IPS-18c (cell line): ENCODE data around the gene BCR.

Source experiments
- H3K4me3 ChIP-seq: 2 replicates; pipeline ENCODE4 v1.7.0; 2013; ENCODE audit warnings: low read depth, mild to moderate bottlenecking, low read length, moderate library complexity; ENCODE audit not compliant: insufficient read depth
- H3K9me3 ChIP-seq: one replicate; pipeline ENCODE4 v1.6.1; 2013; ENCODE audit warnings: mild to moderate bottlenecking, low read length, moderate library complexity; ENCODE audit not compliant: control insufficient read depth, insufficient read depth

The BCR gene

DNA sequence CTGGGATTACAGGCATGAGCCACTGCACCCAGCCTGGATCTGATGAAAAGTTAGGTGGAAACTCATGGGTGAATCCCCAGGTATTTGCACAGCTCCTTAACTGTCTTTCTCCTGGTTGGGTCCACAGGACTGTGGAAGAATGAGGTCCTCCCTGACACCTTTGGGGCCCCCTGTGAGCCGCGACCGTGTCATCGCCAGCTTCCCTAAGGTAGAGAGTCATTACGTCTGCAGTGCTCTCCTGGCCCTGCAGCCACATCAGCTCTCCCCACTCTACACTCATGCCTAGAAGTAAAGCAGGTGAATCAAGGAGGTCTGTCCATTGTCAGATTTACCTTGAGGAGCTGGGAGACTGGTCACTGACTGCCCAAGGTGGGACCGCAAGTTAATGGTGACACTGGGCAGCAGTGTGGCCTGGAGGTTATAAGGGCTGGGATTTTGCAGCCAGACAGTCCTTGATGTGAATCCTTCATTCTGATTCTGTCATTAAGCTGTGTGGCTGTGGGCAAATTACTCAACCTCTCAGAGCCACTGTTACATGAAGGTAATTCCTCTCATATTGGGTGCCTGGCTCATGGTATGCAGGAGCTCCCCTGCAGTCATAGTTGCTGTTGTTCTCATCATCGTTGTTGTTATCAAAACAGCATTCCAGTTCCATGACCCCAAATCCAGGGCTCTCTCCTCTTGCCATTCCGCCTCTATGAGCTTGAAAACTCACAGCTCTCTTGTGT, 33.7 kb upstream of the BCR start:
- H3K4me3 ChIP-seq = no peak overlapping the region
- no peaks in the 10 kb centered on the region for H3K9me3 ChIP-seq

DNA sequence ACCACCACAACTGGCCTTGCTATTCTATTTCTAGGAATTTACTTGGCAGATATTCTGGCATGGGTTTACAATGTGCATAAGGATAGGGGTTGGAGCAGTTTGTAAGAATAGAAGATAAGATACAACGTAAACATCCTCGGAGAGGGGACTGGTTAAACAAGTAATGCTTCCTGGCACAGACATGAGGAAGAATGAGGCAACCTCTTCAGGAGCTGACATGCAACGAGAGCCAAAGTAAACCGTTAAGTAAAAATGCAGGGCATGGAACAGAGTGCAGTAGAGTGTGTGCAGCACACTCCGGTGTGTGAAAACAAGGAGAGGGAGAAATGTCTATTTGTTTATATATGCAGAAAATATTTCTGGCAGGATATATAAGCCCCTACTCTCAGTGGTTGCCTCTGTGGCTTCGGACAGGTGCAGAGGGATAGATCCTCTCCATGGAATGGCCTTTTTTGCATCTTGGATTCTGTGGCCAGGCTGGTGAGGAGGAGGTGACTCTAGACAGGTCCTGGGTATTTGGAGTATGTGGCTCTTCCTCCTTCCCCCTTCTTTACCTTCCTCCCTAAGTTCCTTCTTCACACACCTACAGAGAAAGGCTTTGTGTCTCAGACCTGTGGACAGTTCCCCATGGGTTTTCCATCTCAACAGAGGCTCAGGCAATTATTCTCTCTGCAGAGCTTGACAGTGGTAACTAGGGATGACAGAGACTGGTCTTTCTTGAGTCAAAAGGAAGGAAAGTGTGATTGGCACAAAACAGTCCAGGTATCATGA, 32.5 kb upstream of the BCR start:
- no peaks in the 10 kb centered on the region for H3K9me3 ChIP-seq
- H3K4me3 ChIP-seq = no peak overlapping the region

- Histone ChIP-seq H3K4me3 (no peak overlapping the region), H3K9me3 (no peaks in the 10 kb centered on the region)
Observed at GRCh38 chr22:23149743-23150238, 30.5 kb upstream of the BCR start.

DNA sequence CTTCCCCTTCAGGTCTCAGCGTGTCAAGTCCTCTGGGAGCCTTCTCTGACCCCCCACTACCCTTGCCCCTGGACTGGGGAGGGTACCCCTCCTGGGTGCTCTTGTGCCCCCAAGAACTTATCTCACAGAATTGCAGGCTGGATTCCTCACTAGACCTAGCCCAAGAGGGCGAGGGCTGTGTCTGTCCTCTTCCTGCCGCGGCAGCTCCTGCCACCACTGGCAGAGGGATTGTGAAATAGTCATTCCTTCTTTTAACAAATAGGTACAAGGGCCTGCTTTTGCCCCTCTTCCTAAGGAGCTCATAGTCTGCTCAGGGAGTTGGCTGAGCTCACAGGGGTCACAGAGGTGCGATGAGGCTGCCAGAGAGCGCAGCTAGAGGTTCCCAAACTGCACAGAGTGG, 29.5 kb upstream of the BCR start:
- Histone ChIP-seq H3K9me3 (no peaks in the 10 kb centered on the region), H3K4me3 (no peak overlapping the region)

- no peaks in the 10 kb centered on the region for H3K9me3 ChIP-seq
Observed at GRCh38 chr22:23151827-23152226, 28.5 kb upstream of the BCR start.

DNA sequence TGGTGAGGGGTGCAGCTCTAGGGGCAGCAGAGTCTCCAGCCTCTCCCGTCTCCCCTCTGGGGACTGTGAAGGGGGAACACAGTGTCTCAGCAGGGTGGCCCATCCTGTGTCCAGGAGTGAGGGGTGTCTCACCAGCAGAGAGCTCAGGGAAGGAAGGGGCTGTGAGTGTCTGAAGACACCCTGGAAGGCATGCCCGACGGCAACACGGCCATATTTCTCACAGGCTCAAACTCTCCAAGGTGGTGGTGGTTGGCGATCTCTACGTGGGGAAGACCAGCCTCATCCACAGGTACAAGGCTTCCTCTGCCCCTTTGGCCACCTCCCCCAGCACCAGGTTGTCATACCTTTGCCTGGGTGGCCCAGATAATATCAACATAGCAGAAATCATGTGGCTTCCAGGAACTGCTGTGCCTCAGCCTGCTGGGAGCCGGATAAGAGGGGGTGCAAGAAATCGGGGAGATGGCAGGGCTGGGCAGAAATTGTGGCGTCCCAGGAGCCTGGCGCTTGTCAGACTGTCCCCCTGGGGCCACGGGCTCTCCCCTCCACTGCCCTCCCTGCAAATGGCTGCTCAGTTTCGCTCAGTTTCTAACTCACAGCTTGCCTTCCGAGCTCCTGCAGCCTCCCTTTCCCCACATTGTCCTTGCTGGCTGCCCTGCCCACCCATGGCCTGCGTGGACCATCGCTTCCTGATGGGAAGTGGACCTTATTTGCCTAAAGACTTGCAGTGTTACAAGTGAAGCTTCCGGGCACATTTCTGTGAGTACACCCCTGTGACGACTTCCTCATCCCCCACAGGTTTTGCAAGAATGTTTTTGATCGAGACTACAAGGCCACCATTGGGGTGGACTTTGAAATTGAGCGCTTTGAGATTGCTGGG, 27.8 kb upstream of the BCR start:
- Histone ChIP-seq H3K4me3 (no peak overlapping the region), H3K9me3 (no peaks in the 10 kb centered on the region)

More at GRCh38 chr22:23151827-23152226, 28.5 kb upstream of the BCR start:
- no peak overlapping the region for H3K4me3 ChIP-seq

DNA sequence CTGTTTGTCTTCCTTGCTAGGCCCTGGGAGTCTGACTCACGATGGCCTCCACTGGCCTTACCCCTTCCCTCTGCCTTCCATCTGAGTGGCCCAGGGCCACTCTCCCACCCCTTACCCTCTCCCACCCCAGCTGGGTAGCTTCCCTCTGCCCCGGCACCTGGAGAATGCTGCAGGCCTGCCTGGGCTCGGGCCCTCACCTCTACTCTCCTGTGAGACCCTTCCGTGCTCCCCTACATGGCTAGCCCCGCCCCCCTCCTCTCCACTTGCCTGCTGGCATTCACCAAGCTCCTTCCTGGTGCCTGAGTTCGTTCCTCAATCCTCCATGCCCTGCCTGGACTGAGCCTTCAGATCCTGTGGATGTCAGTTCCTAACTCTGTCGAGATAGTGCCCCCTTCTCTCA, 26.3 kb upstream of the BCR start:
- Histone ChIP-seq H3K4me3 (no peak overlapping the region), H3K9me3 (no peaks in the 10 kb centered on the region)

DNA sequence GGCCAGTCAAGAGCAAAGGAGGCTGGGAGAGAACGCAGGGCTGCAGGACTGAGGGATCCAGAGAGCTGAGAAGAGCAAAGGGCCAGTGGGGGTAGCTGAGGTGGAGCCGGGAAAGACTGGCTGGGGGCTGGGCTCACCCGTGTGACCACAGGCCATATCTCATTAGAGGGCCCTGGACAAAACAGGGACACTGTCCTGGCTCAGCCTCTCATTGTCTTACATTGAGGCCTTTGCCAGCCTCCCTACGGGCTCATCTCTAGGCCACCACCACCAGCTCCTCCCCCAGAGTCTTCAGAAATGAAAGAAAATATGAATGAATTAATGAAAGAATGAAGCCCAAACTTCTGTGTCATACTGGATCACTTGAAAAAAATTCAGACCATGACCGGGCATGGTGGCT, 25.8 kb upstream of the BCR start:
- Histone ChIP-seq H3K9me3 (no peaks in the 10 kb centered on the region), H3K4me3 (no peak overlapping the region)

DNA sequence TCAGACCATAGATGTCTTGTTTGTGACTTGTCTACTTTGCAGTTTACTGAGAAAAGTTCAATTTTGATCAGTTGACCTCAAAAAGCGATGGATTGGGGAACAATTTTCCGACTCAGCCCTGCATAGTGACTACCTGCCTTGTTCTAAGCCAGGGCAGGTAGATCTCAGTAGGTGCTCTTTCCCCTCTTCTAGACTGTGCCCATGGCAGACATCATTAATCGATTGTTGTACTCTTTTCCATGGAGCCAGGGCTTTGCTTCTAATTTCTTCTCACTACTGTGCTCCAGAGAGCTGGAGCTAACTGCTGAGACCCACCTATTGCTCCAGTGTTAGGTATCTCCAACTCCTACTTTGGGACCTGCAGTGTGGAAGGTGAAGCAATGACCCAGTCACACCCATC, 25.2 kb upstream of the BCR start:
- H3K4me3 ChIP-seq = no peak overlapping the region

GRCh38 chr22:23155831-23156230, 24.5 kb upstream of the BCR start:
- Histone ChIP-seq H3K4me3 (no peak overlapping the region), H3K9me3 (no peaks in the 10 kb centered on the region)

More for the DNA sequence above, 25.2 kb upstream of the BCR start:
- H3K9me3 ChIP-seq = no peaks in the 10 kb centered on the region

GRCh38 chr22:23156286-23156685, 24.0 kb upstream of the BCR start:
- H3K9me3 ChIP-seq = no peaks in the 10 kb centered on the region
- no peak overlapping the region for H3K4me3 ChIP-seq

- no peaks in the 10 kb centered on the region for H3K9me3 ChIP-seq
- H3K4me3 ChIP-seq = no peak overlapping the region
Observed at GRCh38 chr22:23157560-23158515, 22.5 kb upstream of the BCR start.

DNA sequence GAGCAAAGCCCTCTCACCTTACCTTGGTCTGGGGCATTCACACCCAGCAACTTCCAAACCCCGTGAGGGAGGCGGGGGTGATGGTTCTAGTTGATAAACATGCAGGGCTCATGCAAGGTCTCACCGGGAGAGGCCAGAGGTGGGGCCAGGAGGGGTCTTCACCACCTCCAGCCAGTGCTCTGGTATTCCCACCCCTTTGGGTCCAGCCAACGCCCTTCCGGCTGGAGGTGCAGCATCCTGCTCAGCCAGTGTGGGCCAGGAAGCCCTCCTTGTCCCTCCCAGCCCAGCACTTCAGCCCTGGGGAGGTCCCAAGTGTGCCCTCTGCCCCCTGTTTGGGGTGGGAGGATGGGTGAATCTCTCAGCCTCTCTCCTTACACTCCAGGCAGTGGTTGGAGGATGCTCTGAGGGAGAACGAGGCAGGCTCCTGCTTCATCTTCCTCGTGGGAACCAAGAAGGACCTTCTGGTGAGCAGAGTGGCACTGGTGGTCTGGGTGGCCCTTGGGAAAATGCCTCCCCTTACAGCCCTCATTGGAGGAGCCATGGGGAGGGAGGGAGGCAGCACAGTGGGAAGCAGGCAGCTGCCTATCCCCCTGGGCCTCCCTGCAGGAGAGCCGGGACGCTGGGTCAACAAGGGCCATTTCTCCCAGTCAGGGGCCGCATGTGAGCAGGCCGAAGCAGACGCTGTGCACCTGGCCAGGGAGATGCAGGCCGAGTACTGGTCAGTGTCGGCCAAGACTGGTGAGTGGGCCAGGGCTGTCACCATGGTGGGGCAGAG, 21.6 kb upstream of the BCR start:
- no peak overlapping the region for H3K4me3 ChIP-seq
- H3K9me3 ChIP-seq = no peaks in the 10 kb centered on the region

- Histone ChIP-seq H3K9me3 (no peaks in the 10 kb centered on the region), H3K4me3 (no peak overlapping the region)
Observed at GRCh38 chr22:23159291-23159630, 21.0 kb upstream of the BCR start.

DNA sequence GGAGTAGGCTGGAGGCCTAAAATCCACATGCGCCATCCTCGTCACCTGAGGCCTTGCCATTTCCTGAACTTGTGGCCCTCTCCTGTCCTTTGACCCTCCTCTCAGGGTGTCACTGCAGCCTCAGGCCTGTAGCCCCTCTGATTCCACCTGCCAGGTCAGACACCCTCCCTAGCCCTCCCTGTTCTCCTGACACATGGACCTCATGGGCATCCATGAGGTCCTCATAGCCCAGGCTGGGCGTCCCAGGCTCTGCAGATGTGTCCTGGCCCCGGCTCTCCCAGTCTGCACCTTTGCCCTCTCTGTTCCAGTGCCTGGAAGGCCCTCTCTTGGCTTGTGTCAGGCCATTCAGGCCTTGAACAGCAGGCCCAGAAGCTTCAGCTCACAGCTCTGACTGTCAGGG, 19.3 kb upstream of the BCR start:
- Histone ChIP-seq H3K9me3 (no peaks in the 10 kb centered on the region), H3K4me3 (no peak overlapping the region)

GRCh38 chr22:23161574-23161973, 18.7 kb upstream of the BCR start:
- H3K4me3 ChIP-seq = no peak overlapping the region
- no peaks in the 10 kb centered on the region for H3K9me3 ChIP-seq
